GM23338 (cell line): Measurements from ENCODE around the gene HDAC11.

Source experiments
- EZH2 ChIP-seq: fragments of 200-600 bp; sonication (generic); IDR thresholded peaks from one replicate; pipeline ENCODE4 v1.8.0; 2017; ENCODE audit warnings: antibody characterized with exemption, mild to moderate bottlenecking, low read depth; ENCODE audit not compliant: unreplicated experiment
- TF ChIP-seq, protein P1 (sequence below), 2 experiments: fragments of 200-600 bp in 1 of 2; sonication (generic) in 1 of 2; conservative IDR thresholded peaks; 2 replicates each; pipeline versions ENCODE4 v1.5.1 to v1.6.1; 2016 to 2017; ENCODE audit warnings: antibody characterized with exemption in 2 of 2, low read depth in 2 of 2, mild to moderate bottlenecking in 2 of 2, moderate library complexity in 1 of 2
- TF ChIP-seq, protein P2 (sequence below): IDR thresholded peaks from one replicate; pipeline ENCODE4 v1.6.1; 2018; ENCODE audit warnings: antibody characterized with exemption; ENCODE audit not compliant: unreplicated experiment

DNA sequence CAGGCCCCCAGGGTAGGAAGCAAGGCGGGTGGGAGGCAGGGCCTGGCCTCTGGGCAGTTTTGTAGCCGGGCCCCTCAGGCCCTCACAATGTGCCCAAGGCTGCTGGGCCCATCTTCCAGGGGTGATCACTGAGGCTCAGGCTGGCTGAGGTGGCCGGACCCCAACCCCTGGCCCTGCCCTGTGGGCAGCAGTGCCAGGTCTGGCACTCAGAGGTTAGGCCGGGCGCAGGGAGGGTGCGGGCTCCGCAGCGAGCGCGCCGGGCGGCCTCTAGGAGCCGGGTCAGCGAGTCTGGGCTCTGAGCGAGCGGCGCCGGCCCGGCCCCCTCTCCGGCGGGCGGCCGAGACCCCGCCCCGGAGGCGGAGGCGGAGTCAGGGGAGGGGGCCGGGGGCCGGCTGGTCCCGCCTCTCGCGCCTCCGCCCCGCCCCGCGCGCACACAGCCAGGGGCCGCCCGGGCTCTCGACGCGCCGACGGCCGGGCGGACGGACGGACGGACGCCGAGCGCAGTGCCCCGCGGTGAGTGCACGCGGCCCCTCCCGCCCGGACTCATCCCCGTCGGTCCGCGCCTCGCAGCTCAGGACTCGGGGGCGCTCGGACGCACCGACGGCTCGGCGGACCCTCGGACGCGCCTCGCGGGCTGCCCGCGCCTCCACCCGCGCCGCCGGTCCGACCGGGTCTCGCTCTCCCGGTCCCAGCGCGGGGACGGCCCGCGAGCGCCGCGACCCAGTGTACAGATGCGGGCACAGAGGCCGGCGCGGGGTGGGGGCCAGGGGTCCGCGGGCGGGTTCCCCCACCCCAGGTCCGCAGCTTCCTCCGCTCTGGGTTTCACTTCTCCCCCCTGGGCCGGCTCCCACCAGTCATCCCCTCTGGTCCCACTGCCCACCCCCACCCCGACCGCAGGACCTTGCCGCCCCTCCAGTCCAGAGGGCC lies 68.9 kb downstream of the HDAC11 start, which contains the start of gene FBLN2:
- TF ChIP-seq, protein P1, sequence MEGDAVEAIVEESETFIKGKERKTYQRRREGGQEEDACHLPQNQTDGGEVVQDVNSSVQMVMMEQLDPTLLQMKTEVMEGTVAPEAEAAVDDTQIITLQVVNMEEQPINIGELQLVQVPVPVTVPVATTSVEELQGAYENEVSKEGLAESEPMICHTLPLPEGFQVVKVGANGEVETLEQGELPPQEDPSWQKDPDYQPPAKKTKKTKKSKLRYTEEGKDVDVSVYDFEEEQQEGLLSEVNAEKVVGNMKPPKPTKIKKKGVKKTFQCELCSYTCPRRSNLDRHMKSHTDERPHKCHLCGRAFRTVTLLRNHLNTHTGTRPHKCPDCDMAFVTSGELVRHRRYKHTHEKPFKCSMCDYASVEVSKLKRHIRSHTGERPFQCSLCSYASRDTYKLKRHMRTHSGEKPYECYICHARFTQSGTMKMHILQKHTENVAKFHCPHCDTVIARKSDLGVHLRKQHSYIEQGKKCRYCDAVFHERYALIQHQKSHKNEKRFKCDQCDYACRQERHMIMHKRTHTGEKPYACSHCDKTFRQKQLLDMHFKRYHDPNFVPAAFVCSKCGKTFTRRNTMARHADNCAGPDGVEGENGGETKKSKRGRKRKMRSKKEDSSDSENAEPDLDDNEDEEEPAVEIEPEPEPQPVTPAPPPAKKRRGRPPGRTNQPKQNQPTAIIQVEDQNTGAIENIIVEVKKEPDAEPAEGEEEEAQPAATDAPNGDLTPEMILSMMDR (conservative IDR thresholded peaks at IDR 0.05; ENCODE audit: low read depth in 2 of 2), result no peak
- TF ChIP-seq, protein P2, sequence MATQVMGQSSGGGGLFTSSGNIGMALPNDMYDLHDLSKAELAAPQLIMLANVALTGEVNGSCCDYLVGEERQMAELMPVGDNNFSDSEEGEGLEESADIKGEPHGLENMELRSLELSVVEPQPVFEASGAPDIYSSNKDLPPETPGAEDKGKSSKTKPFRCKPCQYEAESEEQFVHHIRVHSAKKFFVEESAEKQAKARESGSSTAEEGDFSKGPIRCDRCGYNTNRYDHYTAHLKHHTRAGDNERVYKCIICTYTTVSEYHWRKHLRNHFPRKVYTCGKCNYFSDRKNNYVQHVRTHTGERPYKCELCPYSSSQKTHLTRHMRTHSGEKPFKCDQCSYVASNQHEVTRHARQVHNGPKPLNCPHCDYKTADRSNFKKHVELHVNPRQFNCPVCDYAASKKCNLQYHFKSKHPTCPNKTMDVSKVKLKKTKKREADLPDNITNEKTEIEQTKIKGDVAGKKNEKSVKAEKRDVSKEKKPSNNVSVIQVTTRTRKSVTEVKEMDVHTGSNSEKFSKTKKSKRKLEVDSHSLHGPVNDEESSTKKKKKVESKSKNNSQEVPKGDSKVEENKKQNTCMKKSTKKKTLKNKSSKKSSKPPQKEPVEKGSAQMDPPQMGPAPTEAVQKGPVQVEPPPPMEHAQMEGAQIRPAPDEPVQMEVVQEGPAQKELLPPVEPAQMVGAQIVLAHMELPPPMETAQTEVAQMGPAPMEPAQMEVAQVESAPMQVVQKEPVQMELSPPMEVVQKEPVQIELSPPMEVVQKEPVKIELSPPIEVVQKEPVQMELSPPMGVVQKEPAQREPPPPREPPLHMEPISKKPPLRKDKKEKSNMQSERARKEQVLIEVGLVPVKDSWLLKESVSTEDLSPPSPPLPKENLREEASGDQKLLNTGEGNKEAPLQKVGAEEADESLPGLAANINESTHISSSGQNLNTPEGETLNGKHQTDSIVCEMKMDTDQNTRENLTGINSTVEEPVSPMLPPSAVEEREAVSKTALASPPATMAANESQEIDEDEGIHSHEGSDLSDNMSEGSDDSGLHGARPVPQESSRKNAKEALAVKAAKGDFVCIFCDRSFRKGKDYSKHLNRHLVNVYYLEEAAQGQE, result no peak
- TF ChIP-seq EZH2, result no peak
